Hematopoietic multipotent progenitor cell (in vitro differentiated cells): Measurements from ENCODE around the gene TTF1. TPM values are rescaled to one million over a fixed set of nuclear protein-coding genes. Genes with fewer than 3 reads are reported as not detected.

ENCODE experiments used
- DNase-seq, 3 donors: peaks; one replicate each; pipeline ENCODE4 v3.0.0-alpha.2; 2011 to 2015; ENCODE audit warnings: low read depth in 2 of 3, low spot score in 2 of 3
- total RNA-seq: library from RNA; depleted of rRNA; stranded (reverse); fragments of >200 nt; gene quantifications from one replicate; pipeline ENCODE4 v1.2.3, GENCODE V29; 2012

TTF1 gene
- total RNA-seq, 1 donor, result 3.0 TPM

GRCh38 chr9:132369421-132369820, 37.2 kb downstream of the TTF1 start:
- DNase-seq, result no peak

- DNase-seq, result no peak
Observed at GRCh38 chr9:132367613-132368313, 38.9 kb downstream of the TTF1 start.

GRCh38 chr9:132366481-132366880, 40.2 kb downstream of the TTF1 start:
- no peak for DNase-seq

GRCh38 chr9:132365986-132366385, 40.7 kb downstream of the TTF1 start:
- DNase-seq, result peak in 1 of 3 donors; percentile 20

GRCh38 chr9:132364068-132364467, 42.6 kb downstream of the TTF1 start:
- no peak for DNase-seq

GRCh38 chr9:132357764-132358163, 48.9 kb downstream of the TTF1 start:
- DNase-seq, result no peak

- no peak for DNase-seq
Observed at GRCh38 chr9:132356324-132356924, 50.2 kb downstream of the TTF1 start.

GRCh38 chr9:132354637-132355355, 51.8 kb downstream of the TTF1 start, which contains the start of gene SETX:
Gene SETX (minus strand): TSS chr9:132354986. CDS start chr9:132349428, 5,558 bp downstream.
- peak; percentile 84 to 97 (median 97) for DNase-seq

GRCh38 chr9:132351404-132352045, 55.1 kb downstream of the TTF1 start:
- DNase-seq, result no peak

GRCh38 chr9:132350861-132351315, 55.8 kb downstream of the TTF1 start:
- peak in 2 of 3 donors; percentile 33 to 63 for DNase-seq

- no peak for DNase-seq
Observed at GRCh38 chr9:132348676-132349075, 58.0 kb downstream of the TTF1 start.

- no peak for DNase-seq
Observed at GRCh38 chr9:132346177-132346576, 60.5 kb downstream of the TTF1 start.

- DNase-seq, result no peak
Observed at GRCh38 chr9:132341177-132341840, 65.3 kb downstream of the TTF1 start.

- no peak for DNase-seq
Observed at GRCh38 chr9:132334364-132334763, 72.3 kb downstream of the TTF1 start.

- no peak for DNase-seq
Observed at GRCh38 chr9:132333556-132333955, 73.1 kb downstream of the TTF1 start.

GRCh38 chr9:132328580-132328979, 78.1 kb downstream of the TTF1 start:
- no peak for DNase-seq

GRCh38 chr9:132327537-132327936, 79.1 kb downstream of the TTF1 start:
- no peak for DNase-seq
